GM19452 (cell line): ENCODE results near the gene RHOG.
"Not testable (repeated sequence)": the region's sequence is repeated elsewhere in the genome, so short reads cannot be mapped to it uniquely, and the experiment has no call there.

Source experiments
- ATAC-seq: cut with Tn5 transposase; IDR thresholded peaks from one replicate; pipeline ENCODE4 v1.9.1; 2021; ENCODE audit not compliant: unreplicated experiment

Gene RHOG

GRCh38 chr11:3810951-3811350 is 29.8 kb downstream of the RHOG start:
- no peak for ATAC-seq

GRCh38 chr11:3810446-3810845 is 30.3 kb downstream of the RHOG start:
- no peak for ATAC-seq

- no peak for ATAC-seq
Measured at GRCh38 chr11:3809624-3809928, 31.2 kb downstream of the RHOG start.

- ATAC-seq: peak; percentile 75
Measured at GRCh38 chr11:3808861-3809623, 31.7 kb downstream of the RHOG start.

GRCh38 chr11:3807909-3808860 is 32.6 kb downstream of the RHOG start, which contains the start of gene PGAP2:
Gene PGAP2, plus strand, starts transcription at chr11:3808560. Its CDS starts 2,700 bp downstream, at chr11:3811260.
- peak; percentile 49 for ATAC-seq

- ATAC-seq: no peak
Measured at GRCh38 chr11:3803726-3804495, 36.8 kb downstream of the RHOG start.

- no peak for ATAC-seq
Measured at GRCh38 chr11:3802011-3802790, 38.6 kb downstream of the RHOG start.

- ATAC-seq: no peak
Measured at GRCh38 chr11:3799873-3800272, 40.9 kb downstream of the RHOG start.

- no peak for ATAC-seq
Measured at GRCh38 chr11:3799143-3799542, 41.6 kb downstream of the RHOG start.

- ATAC-seq: peak; percentile 90
Measured at GRCh38 chr11:3797329-3798090, 43.2 kb downstream of the RHOG start, which contains the start of gene NUP98. Gene NUP98, minus strand, starts transcription at chr11:3797554. Its CDS starts 15,437 bp downstream, at chr11:3782117.

GRCh38 chr11:3796801-3797328 is 43.9 kb downstream of the RHOG start:
- peak; percentile 30 for ATAC-seq

GRCh38 chr11:3796346-3796745 is 44.4 kb downstream of the RHOG start:
- no peak for ATAC-seq

- ATAC-seq: no peak
Measured at GRCh38 chr11:3796002-3796311, 44.8 kb downstream of the RHOG start.

GRCh38 chr11:3795131-3796001 is 45.4 kb downstream of the RHOG start:
- no peak for ATAC-seq

GRCh38 chr11:3794387-3794786 is 46.4 kb downstream of the RHOG start:
- not testable (repeated sequence) for ATAC-seq

- ATAC-seq: no peak
Measured at GRCh38 chr11:3786781-3787428, 53.9 kb downstream of the RHOG start.

- ATAC-seq: no peak
Measured at GRCh38 chr11:3783611-3784010, 57.1 kb downstream of the RHOG start.

- no peak for ATAC-seq
Measured at GRCh38 chr11:3782963-3783362, 57.8 kb downstream of the RHOG start.
